ENCODE measurements around the gene IQGAP3. TPM values are rescaled to one million over a fixed set of nuclear protein-coding genes. Genes with fewer than 3 reads are reported as not detected.

The IQGAP3 gene
- polyA plus RNA-seq, 1 of the 3 experiments (the other 2 are of a cell fraction): 15.6 TPM

DNA sequence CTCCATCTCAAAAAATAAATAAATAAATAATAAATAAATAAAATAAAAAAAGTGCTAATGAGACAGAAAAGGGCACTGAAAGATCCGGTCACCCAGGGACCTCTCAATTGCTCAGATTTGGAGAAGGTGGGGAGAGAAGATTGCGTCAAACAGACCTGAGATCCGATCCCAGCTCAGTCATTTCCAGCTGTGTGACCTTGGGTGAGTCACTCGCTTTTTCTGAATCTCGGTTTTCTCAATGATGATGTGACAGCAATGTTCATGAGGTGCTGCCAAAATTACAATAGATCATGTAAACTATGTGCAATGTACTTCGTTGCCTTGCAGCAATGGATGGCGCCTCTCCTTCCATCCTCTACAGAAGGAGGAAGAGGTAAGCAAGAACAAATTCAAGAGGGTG, 60.7 kb downstream of the IQGAP3 start:
- Histone ChIP-seq H3K27me3 (ENCODE audit: insufficient read depth) (no peaks in the 10 kb centered on the region), H3K9me2 (no peaks in the 10 kb centered on the region), H3F3A (replicated peaks; ENCODE audit: insufficient read depth) (no peaks in the 10 kb centered on the region), H3K4me3 (ENCODE audit: low read depth in 2 of 2, low read length in 1 of 2) (no peak overlapping the region), H2AFZ (ENCODE audit: low read depth) (no peak overlapping the region), H3K9ac (no peak overlapping the region), H3K27ac (ENCODE audit: low read depth in 2 of 2, low read length in 1 of 2) (no peak overlapping the region), H3K79me2 (ENCODE audit: insufficient read depth) (no peaks in the 10 kb centered on the region), H3K36me3 (replicated peaks in 1 of 2; ENCODE audit: control insufficient read depth in 1 of 2, insufficient read depth in 2 of 2, low read length in 1 of 2) (no peaks in the 10 kb centered on the region), H3K4me1 (ENCODE audit: control insufficient read depth in 1 of 2, insufficient read depth in 2 of 2, low read depth in 1 of 2, low read length in 1 of 2) (peaks cover 0 to 3% of the 10 kb centered on the region in 2 experiments; a peak in 1 of 4 replicates), H3K9me3 (no peaks in the 10 kb centered on the region), H3K4me2 (no peak overlapping the region), H4K20me1 (ENCODE audit: insufficient read depth) (no peaks in the 10 kb centered on the region)
- TF ChIP-seq FOSL2 (IDR thresholded peaks at IDR 0.05; ENCODE audit: borderline replicate concordance, low read depth) (no peak), EP300 (IDR thresholded peaks at IDR 0.05; ENCODE audit: borderline replicate concordance in 1 of 2, low read depth in 1 of 2, low read length in 1 of 2) (no peak), MEF2A (IDR thresholded peaks at IDR 0.05; ENCODE audit: borderline replicate concordance, low read depth) (no peak), MXI1 (IDR thresholded peaks at IDR 0.05; ENCODE audit: low read depth, low read length) (no peak), FOXM1 (IDR thresholded peaks at IDR 0.05; ENCODE audit: low read depth) (no peak)
- ChIA-PET CTCF (interaction anchor here (1.6 kb wide), 1 partner anchor 81 kb away, joined by 4 read pairs; no protein-coding TSS in a partner anchor), POLR2A (no interaction called here)
- WGBS (ENCODE audit: low lambda C conversion rate): 69% methylated on average over 7 of the region's 7 CpGs
- no peak for DNase-seq

DNA sequence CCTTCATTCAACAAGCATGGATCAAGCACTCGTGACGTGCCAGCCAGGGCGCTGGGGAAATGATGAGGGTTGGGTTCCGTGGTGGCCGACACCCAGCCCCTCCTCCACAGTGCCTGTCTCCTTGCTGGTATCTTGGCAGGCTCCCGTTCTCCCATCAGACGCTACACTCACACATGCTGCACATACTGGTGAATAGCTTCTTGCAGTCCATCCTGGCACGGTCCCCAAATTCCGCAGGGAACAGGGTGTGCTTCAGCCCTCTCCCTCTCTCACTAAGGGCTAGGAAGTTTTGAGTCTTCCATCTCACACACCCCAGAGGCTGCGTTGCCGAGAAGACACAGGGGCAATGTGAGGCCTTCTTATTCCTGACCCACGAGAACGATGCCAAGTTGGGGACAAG, 61.7 kb downstream of the IQGAP3 start:
- Histone ChIP-seq H3K27ac (ENCODE audit: low read depth in 2 of 2, low read length in 1 of 2) (no peak overlapping the region), H3K4me3 (ENCODE audit: low read depth in 2 of 2, low read length in 1 of 2) (no peak overlapping the region), H3K27me3 (ENCODE audit: insufficient read depth) (no peaks in the 10 kb centered on the region), H3K36me3 (replicated peaks in 1 of 2; ENCODE audit: control insufficient read depth in 1 of 2, insufficient read depth in 2 of 2, low read length in 1 of 2) (no peaks in the 10 kb centered on the region), H4K20me1 (ENCODE audit: insufficient read depth) (no peaks in the 10 kb centered on the region), H3K4me1 (ENCODE audit: control insufficient read depth in 1 of 2, insufficient read depth in 2 of 2, low read depth in 1 of 2, low read length in 1 of 2) (peaks cover 2 to 7% of the 10 kb centered on the region in 2 experiments; a peak in 2 of 4 replicates), H3K79me2 (ENCODE audit: insufficient read depth) (no peaks in the 10 kb centered on the region), H3K9me2 (no peaks in the 10 kb centered on the region), H3F3A (replicated peaks; ENCODE audit: insufficient read depth) (no peaks in the 10 kb centered on the region), H3K9ac (no peak overlapping the region), H2AFZ (ENCODE audit: low read depth) (no peak overlapping the region), H3K4me2 (no peak overlapping the region), H3K9me3 (no peaks in the 10 kb centered on the region)
- TF ChIP-seq RCOR1 (IDR thresholded peaks at IDR 0.05; ENCODE audit: low read length) (no peak), SIN3A (IDR thresholded peaks at IDR 0.05; ENCODE audit: borderline replicate concordance, low read depth, low read length) (no peak), TCF12 (IDR thresholded peaks at IDR 0.05) (no peak), RAD21 (IDR thresholded peaks at IDR 0.05; ENCODE audit: low read length) (no peak)
- 82% methylated on average over 13 of the region's 13 CpGs for WGBS (ENCODE audit: low lambda C conversion rate)
- CTCF ChIA-PET: interaction anchor here (0.6 to 1.6 kb wide), 2 partner anchors 11 to 82 kb away, joined by 3 to 4 read pairs; no protein-coding TSS in a partner anchor
- no peak for DNase-seq
- POLR2A ChIA-PET: no interaction called here

DNA sequence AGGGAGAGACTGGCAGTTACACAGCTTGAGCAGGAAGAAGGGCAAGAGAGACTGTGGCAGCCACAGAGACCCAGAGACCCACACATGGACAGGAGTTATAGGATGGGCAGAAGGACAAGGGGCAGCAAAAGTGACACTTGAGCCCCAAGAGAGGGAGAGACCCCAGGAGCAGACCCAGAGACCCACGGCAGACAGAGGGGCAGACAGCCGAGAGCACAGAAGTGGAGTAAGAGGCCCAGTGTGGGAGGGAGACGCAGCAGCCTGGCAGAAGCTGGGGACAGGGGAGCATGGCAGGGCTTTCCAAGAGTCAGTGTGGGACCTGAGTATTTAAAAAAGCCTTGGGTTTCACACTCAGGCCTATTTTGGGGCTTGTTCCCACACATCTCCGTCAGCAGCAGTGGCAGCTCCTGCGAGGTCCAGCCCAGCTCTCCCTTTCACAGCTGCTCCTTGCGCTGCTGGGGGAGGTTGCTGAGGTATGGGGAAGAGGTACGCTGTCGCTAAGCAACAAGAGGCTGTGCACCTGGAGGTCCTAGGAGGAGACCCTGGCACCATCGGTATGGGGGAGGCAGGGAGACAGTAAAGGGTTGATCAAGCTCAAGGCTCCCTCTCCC, 62.8 kb downstream of the IQGAP3 start:
- ChIA-PET CTCF (interaction anchor here (0.8 kb wide), 1 partner anchor 49 kb away, joined by 3 read pairs; no protein-coding TSS in a partner anchor), POLR2A (no interaction called here)
- no peak overlapping the region for H2AFZ ChIP-seq (ENCODE audit: low read depth)
- no peak overlapping the region for H3K4me3 ChIP-seq (ENCODE audit: low read depth in 2 of 2, low read length in 1 of 2)
- no peak overlapping the region for H3K9ac ChIP-seq
- TF ChIP-seq, protein P1, sequence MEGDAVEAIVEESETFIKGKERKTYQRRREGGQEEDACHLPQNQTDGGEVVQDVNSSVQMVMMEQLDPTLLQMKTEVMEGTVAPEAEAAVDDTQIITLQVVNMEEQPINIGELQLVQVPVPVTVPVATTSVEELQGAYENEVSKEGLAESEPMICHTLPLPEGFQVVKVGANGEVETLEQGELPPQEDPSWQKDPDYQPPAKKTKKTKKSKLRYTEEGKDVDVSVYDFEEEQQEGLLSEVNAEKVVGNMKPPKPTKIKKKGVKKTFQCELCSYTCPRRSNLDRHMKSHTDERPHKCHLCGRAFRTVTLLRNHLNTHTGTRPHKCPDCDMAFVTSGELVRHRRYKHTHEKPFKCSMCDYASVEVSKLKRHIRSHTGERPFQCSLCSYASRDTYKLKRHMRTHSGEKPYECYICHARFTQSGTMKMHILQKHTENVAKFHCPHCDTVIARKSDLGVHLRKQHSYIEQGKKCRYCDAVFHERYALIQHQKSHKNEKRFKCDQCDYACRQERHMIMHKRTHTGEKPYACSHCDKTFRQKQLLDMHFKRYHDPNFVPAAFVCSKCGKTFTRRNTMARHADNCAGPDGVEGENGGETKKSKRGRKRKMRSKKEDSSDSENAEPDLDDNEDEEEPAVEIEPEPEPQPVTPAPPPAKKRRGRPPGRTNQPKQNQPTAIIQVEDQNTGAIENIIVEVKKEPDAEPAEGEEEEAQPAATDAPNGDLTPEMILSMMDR (IDR thresholded peaks at IDR 0.05): no peak
- TF ChIP-seq SIN3A (IDR thresholded peaks at IDR 0.05; ENCODE audit: borderline replicate concordance, low read depth, low read length) (no peak), FOXJ3 (CRISPR knock-in tag; IDR thresholded peaks at IDR 0.05) (no peak)
- TF ChIP-seq, protein P2, sequence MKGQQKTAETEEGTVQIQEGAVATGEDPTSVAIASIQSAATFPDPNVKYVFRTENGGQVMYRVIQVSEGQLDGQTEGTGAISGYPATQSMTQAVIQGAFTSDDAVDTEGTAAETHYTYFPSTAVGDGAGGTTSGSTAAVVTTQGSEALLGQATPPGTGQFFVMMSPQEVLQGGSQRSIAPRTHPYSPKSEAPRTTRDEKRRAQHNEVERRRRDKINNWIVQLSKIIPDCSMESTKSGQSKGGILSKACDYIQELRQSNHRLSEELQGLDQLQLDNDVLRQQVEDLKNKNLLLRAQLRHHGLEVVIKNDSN (IDR thresholded peaks at IDR 0.05; ENCODE audit: borderline replicate concordance, low read depth): no peak
- no peak overlapping the region for H3K27ac ChIP-seq (ENCODE audit: low read depth in 2 of 2, low read length in 1 of 2)
- H3K4me1 ChIP-seq (ENCODE audit: control insufficient read depth in 1 of 2, insufficient read depth in 2 of 2, low read depth in 1 of 2, low read length in 1 of 2): peaks cover 10 to 14% of the 10 kb centered on the region in 2 experiments
- no peaks in the 10 kb centered on the region for H3K27me3 ChIP-seq (ENCODE audit: insufficient read depth)
- peaks cover 1% of the 10 kb centered on the region; the same call in 1 of the 2 replicates for H3K79me2 ChIP-seq (ENCODE audit: insufficient read depth)
- H3F3A ChIP-seq (replicated peaks; ENCODE audit: insufficient read depth): peaks cover 2% of the 10 kb centered on the region
- H3K4me2 ChIP-seq: no peak overlapping the region
- H3K36me3 ChIP-seq (replicated peaks in 1 of 2; ENCODE audit: control insufficient read depth in 1 of 2, insufficient read depth in 2 of 2, low read length in 1 of 2): no peaks in the 10 kb centered on the region
- H3K9me2 ChIP-seq: no peaks in the 10 kb centered on the region
- H4K20me1 ChIP-seq (ENCODE audit: insufficient read depth): no peaks in the 10 kb centered on the region
- H3K9me3 ChIP-seq: no peaks in the 10 kb centered on the region
- no peak for DNase-seq
- WGBS (ENCODE audit: low lambda C conversion rate): 89% methylated on average over 8 of the region's 9 CpGs
